CD4-positive, alpha-beta T cell treated with Interleukin-17A for 1 hour (primary cell): ENCODE measurements around the gene PLCL1.
"Not testable (repeated sequence)": the region's sequence is repeated elsewhere in the genome, so short reads cannot be mapped to it uniquely, and the experiment has no call there.

Source experiments
- DNase-seq: peaks from one replicate; pipeline ENCODE4 v3.0.0-alpha.2; 2020

PLCL1 gene

GRCh38 chr2:198012025-198012424, 207.6 kb downstream of the PLCL1 start:
- DNase-seq = no peak

DNA sequence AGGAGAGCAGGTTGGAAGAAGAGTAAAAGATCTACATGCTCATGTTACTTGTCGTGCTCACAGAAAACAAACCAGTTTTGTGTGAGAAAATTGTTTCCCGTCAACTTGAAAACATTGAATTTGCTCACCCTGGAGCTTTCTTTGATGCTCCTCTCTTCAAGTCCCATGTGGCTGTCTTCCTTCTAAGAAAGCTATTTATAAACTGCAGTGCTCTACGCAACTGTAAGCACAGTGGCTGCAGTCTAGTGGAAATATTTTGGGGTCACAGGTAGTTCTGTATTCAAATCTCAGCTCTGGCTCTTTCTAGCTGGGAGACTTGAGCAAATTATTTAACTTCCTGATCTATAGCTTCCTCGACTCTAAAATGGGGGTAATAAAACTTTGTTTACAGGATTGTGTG, 211.8 kb downstream of the PLCL1 start:
- DNase-seq = no peak

DNA sequence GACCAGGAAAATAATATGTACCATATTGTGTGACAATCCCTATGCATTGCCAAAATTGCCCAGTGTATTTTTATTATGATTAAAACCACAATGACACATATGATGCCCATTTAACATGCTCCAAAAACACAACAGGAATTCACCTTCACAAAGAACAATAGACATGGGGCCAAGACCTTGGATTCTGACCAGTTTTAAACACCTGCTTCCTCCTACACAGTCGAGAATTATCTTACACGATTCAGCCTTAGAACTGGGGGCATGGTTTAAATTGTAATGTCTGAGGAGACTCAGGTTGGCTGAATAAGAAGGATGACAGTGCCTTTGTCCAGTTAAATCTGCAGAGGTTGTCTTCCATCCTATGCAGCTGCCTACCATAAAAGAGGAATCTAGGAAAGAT, 212.7 kb downstream of the PLCL1 start:
- DNase-seq = no peak

GRCh38 chr2:198028955-198029354, 224.6 kb downstream of the PLCL1 start:
- DNase-seq = no peak

DNA sequence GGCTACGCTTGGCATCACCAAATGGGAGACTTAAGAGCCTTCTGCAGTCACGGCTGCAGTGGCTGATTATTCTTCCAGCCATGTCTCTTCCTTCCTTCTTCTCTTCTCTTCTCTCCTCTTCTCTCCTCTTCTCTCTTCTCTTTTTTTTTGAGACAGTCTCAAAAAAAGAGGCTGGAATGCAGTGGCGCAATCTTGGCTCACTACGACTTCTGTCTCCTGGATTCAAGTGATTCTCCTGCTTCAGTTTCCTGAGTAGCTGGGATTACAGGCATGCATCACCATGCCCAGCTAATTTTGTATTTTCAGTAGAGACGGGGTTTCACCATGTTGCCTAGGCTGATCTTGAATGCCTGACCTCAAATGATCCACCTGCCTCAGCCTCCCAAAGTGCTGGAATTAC, 225.2 kb downstream of the PLCL1 start:
- DNase-seq = not testable (repeated sequence)

- no peak for DNase-seq
Measured at GRCh38 chr2:198033626-198034025, 229.2 kb downstream of the PLCL1 start.

DNA sequence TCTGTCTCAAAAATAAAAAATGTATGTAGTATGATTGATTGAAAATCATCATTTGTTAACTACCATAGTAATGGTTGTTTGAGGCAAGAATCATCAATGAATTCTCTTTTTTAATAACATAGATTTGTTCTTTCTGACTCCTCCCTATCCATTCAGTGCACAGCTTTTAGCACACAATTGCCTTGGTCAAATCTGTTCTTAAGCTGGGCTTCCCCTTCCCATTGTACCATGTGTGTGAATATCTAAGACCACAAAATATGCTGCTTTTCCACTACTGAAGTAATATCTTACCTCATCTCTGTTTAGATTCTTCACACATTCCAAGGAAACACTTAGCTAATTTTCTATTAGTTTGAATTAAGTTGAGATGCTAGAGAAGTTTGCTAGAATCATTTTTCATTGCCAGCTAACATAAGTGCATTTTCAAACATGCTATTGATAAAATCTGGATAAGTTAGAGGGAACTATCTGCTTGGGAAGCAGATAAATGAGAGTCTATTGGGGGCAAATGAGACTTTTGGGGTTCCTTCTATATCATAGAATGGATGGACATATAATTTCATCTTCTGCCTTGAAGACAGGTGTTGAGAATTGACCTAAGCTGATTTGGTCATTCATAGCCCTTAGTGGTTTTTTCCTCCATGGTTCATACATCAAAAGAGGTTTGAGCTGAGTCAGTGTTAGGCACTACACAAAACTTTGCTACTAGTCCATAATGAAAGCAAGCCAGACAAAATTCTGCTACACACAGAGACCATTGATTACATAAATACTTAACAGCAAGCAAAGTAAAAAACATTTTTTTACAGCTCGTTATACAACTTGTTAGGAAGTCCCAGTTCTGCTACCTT, 231.9 kb downstream of the PLCL1 start:
- no peak for DNase-seq

GRCh38 chr2:198040835-198041234, 236.4 kb downstream of the PLCL1 start:
- DNase-seq = no peak

- DNase-seq = peak; percentile 7
Measured at GRCh38 chr2:198042189-198042588, 237.8 kb downstream of the PLCL1 start.

DNA sequence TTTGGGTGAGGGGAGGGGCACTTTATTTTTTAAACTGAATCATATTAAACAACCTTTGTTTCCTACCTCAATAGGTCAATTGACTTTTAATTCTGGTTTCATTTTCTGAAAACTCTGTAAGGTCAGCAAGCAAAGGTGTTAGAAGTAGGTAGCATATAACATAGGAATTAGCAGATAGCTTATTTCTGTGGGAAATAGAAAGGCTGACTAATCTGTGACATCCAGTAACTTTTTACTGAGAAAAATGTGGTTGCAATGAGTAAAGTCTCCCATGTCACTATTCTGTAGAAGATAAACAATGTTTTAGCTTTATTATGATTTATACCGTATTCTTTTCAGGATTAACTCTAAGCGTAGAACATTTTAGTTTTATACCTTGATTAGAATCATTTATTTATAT, 240.4 kb downstream of the PLCL1 start:
- no peak for DNase-seq

GRCh38 chr2:198045227-198045626, 240.8 kb downstream of the PLCL1 start:
- no peak for DNase-seq

GRCh38 chr2:198052741-198053140, 248.3 kb downstream of the PLCL1 start:
- no peak for DNase-seq

DNA sequence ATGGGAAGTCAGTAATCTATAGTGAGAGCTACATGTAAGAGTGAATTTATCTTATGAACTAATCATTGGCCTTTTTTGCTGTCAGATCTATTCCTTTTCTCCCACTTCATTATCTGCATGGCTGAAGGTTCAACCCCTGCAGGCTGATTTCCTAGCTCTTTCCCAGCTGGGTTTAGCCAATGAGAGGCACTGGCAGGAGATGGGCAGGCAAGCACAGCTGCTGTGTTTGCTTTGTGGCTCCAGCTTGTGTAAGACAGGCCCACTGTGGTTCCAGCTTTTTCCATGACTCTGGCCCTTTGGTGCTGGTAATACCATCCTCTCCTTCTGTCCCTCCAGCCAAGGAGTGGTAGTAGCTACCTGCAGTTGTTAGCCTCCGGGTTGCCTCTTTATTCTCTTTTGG, 248.8 kb downstream of the PLCL1 start:
- DNase-seq = no peak

DNA sequence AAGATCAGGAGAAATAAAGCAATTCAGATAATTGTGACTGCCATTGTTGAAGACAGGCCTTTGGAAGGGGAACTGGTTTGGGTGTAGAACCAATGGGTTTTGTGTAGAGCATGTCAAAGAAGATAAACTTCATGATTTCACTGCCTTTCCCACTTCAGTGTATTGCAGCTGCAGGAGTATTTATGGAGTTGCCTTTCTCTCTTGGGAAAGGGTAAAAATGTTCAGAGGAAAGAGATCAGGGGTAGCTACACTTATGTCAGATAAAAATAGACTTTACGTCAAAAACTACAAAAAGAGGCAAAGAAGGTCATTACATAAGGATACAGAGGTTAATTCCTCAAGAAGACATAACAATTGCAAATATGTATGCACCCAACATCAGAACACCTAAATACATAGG, 249.4 kb downstream of the PLCL1 start:
- no peak for DNase-seq

GRCh38 chr2:198054299-198054698, 249.9 kb downstream of the PLCL1 start:
- peak; percentile 49 for DNase-seq

DNA sequence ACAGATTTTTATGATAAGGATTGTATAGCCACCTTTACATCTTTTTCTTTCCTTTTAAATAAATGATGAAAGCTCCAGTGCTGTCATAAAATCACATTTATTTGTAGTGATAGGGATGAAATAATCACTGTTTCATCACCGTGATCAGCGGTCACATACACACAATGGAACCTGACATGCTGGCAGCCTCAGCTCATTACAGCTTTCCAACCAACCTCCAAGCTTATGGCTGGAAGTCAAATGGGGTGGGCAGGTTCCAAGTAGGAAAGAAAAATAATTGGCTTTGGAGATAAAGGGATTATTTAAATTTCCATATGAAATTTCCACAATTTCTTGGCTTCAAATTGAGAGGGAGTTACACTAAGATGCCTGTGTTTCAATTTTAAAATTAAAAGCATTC, 251.3 kb downstream of the PLCL1 start:
- DNase-seq = no peak

DNA sequence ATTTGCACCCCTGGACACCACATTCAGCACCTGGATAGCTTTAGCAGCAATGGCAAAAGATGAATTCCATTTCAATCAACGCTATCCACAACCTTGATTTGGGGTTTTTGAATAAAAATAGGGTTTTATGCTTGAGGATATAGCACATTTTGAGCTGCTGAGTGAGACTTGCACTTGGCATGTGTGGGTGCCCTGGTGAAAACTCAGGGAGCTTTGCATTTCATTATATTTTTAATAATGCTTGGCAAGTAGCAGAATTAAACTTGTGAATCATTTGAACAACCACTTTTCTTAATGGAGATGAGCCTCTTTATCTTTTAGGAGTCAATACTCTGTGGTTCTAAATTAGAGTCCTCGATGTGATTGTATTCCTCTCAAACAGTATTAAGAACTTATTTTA, 252.4 kb downstream of the PLCL1 start:
- DNase-seq = no peak

- DNase-seq = no peak
Measured at GRCh38 chr2:198059800-198060199, 255.4 kb downstream of the PLCL1 start.

DNA sequence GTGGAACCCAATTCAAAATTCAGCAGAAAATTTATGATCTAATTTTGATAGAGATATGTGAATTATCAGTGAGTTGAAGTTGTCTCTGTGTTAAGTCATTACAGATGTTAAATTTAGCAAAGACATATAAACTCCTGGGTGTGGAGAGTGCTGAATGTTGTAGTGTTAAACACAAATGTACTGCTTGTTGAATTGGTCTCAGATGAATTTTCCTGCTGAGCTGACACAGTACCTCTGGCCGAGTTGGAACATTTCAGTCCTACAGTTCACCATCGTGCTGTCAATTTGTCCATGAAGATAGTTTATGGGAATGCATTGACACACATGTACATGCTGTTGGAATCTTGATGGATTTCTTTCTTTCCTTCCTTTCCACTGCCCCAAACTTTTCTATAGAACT, 255.9 kb downstream of the PLCL1 start:
- DNase-seq = no peak

DNA sequence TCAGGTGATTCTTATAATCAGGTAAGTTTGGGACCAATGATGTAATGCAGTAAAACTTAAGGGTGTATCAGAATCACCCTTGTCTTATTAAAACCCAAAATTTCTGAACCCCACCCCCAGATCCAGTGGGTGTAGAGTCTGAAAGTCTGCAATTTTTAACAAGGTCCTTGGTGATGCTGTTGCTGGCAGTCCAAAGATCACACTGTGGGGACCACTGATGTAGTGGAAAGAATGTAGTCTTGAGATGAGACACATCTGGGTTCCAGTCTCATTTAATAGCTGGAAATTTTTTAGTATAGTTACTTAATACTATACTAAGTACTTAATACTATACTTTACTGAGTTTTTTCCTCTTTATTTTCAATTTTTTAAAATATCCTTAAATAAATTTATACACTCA, 258.4 kb downstream of the PLCL1 start:
- DNase-seq = no peak

- no peak for DNase-seq
Measured at GRCh38 chr2:198063242-198063641, 258.8 kb downstream of the PLCL1 start.

DNA sequence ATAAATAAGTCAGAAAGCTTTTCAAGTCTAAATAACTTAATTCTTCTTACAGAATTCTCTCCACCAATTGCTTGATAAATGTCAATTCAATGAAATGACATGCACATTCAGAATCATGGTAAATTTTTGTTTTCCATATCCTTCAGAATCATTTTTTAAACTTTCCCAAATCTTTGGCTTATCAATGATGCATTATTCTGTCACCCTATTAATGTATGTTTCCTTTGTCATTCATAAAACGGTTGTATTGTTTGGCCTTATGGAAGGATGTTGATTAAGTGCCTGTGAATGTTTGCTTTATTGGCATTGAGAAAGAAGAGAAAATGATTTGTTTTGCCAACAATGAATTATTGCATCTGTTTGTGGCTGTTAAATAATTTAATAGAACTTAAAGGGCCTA, 260.9 kb downstream of the PLCL1 start:
- no peak for DNase-seq

DNA sequence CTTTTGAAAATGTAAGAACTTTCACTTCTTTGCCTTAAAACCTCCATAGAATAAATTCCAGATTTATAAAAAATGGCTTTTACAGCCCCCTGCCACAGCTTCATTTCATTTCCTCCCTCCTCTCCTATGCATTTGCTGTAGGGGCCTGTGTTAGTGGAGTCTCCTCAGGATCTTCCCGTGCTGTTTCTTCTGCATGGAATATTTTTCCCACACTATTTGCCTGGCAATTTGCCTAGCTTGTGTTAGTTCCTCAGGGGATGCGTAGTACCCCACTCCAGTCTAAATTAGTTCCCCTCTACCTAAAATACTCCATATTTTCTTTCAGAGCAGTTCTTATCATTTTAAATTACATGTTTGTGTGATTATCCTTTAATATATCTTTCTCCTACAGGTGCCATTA, 262.2 kb downstream of the PLCL1 start:
- no peak for DNase-seq

DNA sequence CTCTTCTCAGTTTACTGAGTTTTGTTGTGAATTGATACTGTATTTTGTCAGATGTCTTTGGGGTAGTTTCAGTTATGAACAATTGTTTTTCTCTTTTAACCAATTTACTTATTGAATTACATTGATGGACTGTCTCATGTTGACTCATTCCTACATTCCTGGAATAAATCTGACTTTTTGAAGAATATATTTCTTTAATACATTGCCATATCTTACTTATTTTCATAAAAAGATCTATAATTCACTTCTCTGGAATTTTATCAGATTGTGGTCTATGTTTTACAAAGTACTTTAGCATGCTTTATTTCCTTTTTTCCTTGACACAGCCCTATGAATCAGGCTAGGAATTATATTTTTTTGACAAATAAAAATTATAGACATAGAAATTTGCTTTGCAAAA, 268.3 kb downstream of the PLCL1 start:
- no peak for DNase-seq

DNA sequence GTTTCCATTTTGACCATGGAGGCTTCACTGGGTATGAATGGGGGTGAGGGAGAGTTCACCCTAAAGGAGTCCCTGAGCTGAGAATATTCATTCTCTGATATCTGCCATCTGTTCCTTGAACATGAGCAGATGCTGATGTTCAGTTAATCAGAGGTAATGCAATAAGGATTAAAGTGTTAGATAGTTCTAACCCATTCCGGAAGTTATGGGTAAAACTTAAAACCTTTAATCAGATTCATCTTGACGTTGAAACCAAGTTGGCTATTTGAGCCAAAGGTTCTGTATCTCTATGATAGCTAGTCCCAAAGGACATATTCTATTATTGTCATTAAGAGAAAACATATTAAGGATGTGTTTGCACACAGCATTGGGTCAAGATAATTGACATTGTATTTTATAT, 268.9 kb downstream of the PLCL1 start:
- DNase-seq = no peak
